NCI-H748 (cell line): ENCODE results near the gene HOXB2.
A peak's percentile ranks its signal among the peaks of the same experiment; 100 is the strongest.
"Not testable (repeated sequence)": the region's sequence is repeated elsewhere in the genome, so short reads cannot be mapped to it uniquely, and the experiment has no call there.

Experiments used
- DNase-seq: peaks from one replicate; lab custom pipeline; 2025; ENCODE audit not compliant: unreplicated experiment; lab: John Stamatoyannopoulos, UW

The HOXB2 gene

GRCh38 chr17:48542114-48542656 lies 2.7 kb downstream of the HOXB2 start:
- DNase-seq, result peak; percentile 65

GRCh38 chr17:48541577-48542113 lies 3.3 kb downstream of the HOXB2 start:
- DNase-seq, result peak; percentile 70

- peak; percentile 41 for DNase-seq
These were observed 3.8 kb downstream of the HOXB2 start for GRCh38 chr17:48541036-48541576.

- DNase-seq, result no peak
These were observed 4.7 kb downstream of the HOXB2 start for GRCh38 chr17:48540213-48540612.

- no peak for DNase-seq
These were observed 5.7 kb downstream of the HOXB2 start for GRCh38 chr17:48539177-48539576.

- no peak for DNase-seq
These were observed 7.6 kb downstream of the HOXB2 start for GRCh38 chr17:48537316-48537715.

GRCh38 chr17:48535793-48536559 lies 8.9 kb downstream of the HOXB2 start:
- not testable (repeated sequence) for DNase-seq

- DNase-seq, result no peak
These were observed 12.6 kb downstream of the HOXB2 start for GRCh38 chr17:48532261-48532660.

- DNase-seq, result no peak
These were observed 14.0 kb downstream of the HOXB2 start, which contains the start of gene HOXB1 for GRCh38 chr17:48530887-48531272. TSS of gene HOXB1 (minus strand) at chr17:48531011. CDS start at chr17:48530904, 107 bp downstream.

GRCh38 chr17:48530208-48530886 lies 14.6 kb downstream of the HOXB2 start:
- DNase-seq, result no peak

GRCh38 chr17:48529683-48530009 lies 15.3 kb downstream of the HOXB2 start:
- no peak for DNase-seq

GRCh38 chr17:48528936-48529682 lies 15.8 kb downstream of the HOXB2 start:
- no peak for DNase-seq

GRCh38 chr17:48528153-48528935 lies 16.6 kb downstream of the HOXB2 start:
- DNase-seq, result no peak

GRCh38 chr17:48527547-48527932 lies 17.4 kb downstream of the HOXB2 start:
- DNase-seq, result no peak

- DNase-seq, result no peak
These were observed 18.0 kb downstream of the HOXB2 start for GRCh38 chr17:48526608-48527546.

GRCh38 chr17:48523010-48523409 lies 21.9 kb downstream of the HOXB2 start:
- DNase-seq, result no peak

GRCh38 chr17:48522031-48522653 lies 22.8 kb downstream of the HOXB2 start:
- DNase-seq, result peak; percentile 51

- no peak for DNase-seq
These were observed 24.3 kb downstream of the HOXB2 start for GRCh38 chr17:48520631-48521079.

- DNase-seq, result no peak
These were observed 25.5 kb downstream of the HOXB2 start for GRCh38 chr17:48519427-48519826.
